GM12864 (cell line): ENCODE data around the gene KLLN.

Source experiments
- DNase-seq: peaks from one replicate; pipeline ENCODE4 v3.0.0-alpha.2; 2011; ENCODE audit warnings: low read depth
- H3K4me3 ChIP-seq: 2 replicates; pipeline ENCODE4 v1.5.1; 2011; ENCODE audit warnings: mild to moderate bottlenecking, low read depth, low read length, control low read depth
- CTCF ChIP-seq: IDR thresholded peaks from 2 replicates; pipeline ENCODE4 v1.5.1; 2011; ENCODE audit warnings: low read depth, mild to moderate bottlenecking, moderate library complexity, low read length, control low read depth, inconsistent platforms; ENCODE audit errors: missing control alignments

Gene KLLN

GRCh38 chr10:87844837-87845623, 18.3 kb downstream of the KLLN start:
- no peak for DNase-seq
- no peak overlapping the region for H3K4me3 ChIP-seq
- no peak for TF ChIP-seq CTCF

DNA sequence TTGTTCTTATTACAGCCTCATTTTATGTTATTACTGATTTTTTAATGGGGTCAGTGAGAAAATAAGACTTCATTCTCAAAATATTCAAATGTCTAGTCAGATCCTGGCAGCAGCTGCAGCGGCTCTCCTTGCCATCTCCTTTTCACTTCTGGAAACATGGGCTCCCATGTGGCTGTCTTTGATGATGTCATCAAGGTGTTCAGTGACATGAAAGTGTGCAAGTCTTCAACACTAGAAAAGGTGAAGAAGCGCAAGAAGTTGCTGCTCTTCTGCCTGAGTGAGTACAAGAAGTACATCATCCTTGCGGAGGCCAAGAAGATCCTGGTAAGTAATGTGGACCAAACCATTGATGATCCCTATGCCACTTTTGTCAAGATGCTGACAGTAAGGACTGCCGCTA, 19.6 kb downstream of the KLLN start:
- no peak for DNase-seq
- no peak for TF ChIP-seq CTCF
- no peak overlapping the region for H3K4me3 ChIP-seq

DNA sequence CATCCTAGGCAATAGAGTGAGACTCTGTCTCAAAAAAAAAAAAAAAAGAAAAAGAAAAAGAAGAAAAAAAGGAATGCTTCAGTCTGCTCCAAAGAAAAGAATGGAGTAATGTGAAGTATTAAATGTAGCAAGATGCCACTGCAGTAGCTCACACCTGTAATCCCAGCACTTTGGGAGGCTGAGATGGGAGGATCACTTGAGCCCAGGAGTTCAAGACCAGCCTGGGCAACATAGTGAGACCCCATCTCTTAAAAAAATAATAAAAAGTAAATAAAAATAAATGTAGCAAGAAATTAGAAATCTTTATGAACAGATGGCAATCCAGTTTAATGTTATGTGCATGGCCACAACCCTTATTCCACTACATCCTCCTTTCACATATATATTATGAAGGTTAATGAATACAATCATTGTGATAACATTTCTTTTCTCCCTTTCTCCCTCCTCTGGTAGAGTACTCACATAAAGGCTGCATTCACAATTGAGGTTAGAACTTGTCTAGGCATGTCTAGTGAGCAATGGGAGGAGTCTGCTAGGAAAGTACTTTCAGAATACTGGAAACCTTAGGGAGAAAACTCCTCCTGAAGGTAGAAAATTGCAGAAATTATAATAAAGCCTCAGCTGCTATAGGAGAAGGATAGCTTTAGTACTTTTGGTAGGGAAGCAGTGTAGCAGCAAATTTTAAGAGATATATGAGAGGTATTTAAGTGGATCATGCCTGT, 20.4 kb downstream of the KLLN start:
- DNase-seq: no peak
- H3K4me3 ChIP-seq: no peak overlapping the region
- TF ChIP-seq CTCF: no peak

GRCh38 chr10:87842220-87842641, 21.1 kb downstream of the KLLN start:
- H3K4me3 ChIP-seq: no peak overlapping the region
- TF ChIP-seq CTCF: no peak
- no peak for DNase-seq

DNA sequence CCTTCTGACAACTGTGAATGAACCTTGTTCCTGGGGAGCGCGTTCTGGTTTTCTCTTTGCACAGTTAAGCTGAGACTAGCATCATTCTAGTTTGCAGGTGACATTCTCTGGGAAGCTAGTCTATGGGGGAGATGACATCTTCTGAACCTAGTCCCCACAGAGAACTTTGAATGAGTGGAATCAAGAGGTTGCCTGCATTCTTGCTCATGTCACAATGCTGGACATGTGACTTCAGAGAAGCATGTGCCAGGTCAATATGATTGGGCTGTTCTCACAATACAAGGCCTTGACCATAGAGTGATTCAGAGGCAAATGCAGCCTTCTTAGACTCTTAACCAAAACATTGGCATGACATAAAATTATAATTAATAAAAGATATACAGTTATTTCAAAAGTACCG, 22.1 kb downstream of the KLLN start:
- no peak overlapping the region for H3K4me3 ChIP-seq
- TF ChIP-seq CTCF: no peak
- DNase-seq: no peak

GRCh38 chr10:87838650-87839049, 24.7 kb downstream of the KLLN start:
- no peak overlapping the region for H3K4me3 ChIP-seq
- no peak for TF ChIP-seq CTCF
- DNase-seq: no peak
